ENCODE data around the gene TUBA3D.
"Not testable (repeated sequence)": the region's sequence is repeated elsewhere in the genome, so short reads cannot be mapped to it uniquely, and the experiment has no call there.

Gene TUBA3D

GRCh38 chr2:131484906-131485460, 9.1 kb downstream of the TUBA3D start:
- not testable (repeated sequence) for H3K9ac ChIP-seq (ENCODE audit: low read length in 2 of 2); H3K27me3 ChIP-seq (ENCODE audit: control insufficient read depth in 1 of 2, insufficient read depth in 2 of 2, low read length in 2 of 2); H3K36me3 ChIP-seq (ENCODE audit: control insufficient read depth in 2 of 2, insufficient read depth in 2 of 2, low read length in 2 of 2); H3K4me1 ChIP-seq (ENCODE audit: control insufficient read depth, insufficient read depth, low read length); H3K4me3 ChIP-seq (ENCODE audit: low read length in 2 of 2); H3K27ac ChIP-seq (ENCODE audit: low read length); H3K9me3 ChIP-seq (ENCODE audit: control insufficient read depth in 2 of 2, low read length in 2 of 2)

- not testable (repeated sequence) for H3K36me3 ChIP-seq (ENCODE audit: control insufficient read depth in 2 of 2, insufficient read depth in 2 of 2, low read length in 2 of 2); H3K9me3 ChIP-seq (ENCODE audit: control insufficient read depth in 2 of 2, low read length in 2 of 2); H3K27ac ChIP-seq (ENCODE audit: low read length); H3K4me3 ChIP-seq (ENCODE audit: low read length in 2 of 2); H3K27me3 ChIP-seq (ENCODE audit: control insufficient read depth in 1 of 2, insufficient read depth in 2 of 2, low read length in 2 of 2); H3K4me1 ChIP-seq (ENCODE audit: control insufficient read depth, insufficient read depth, low read length); H3K9ac ChIP-seq (ENCODE audit: low read length in 2 of 2)
Measured at GRCh38 chr2:131486201-131486902, 10.4 kb downstream of the TUBA3D start.

GRCh38 chr2:131488306-131489205, 12.6 kb downstream of the TUBA3D start:
- Histone ChIP-seq H3K9ac (ENCODE audit: low read length in 2 of 2) (no peak overlapping the region), H3K9me3 (ENCODE audit: control insufficient read depth in 2 of 2, low read length in 2 of 2) (no peaks in the 10 kb centered on the region), H3K27ac (ENCODE audit: low read length) (no peak overlapping the region), H3K27me3 (ENCODE audit: control insufficient read depth in 1 of 2, insufficient read depth in 2 of 2, low read length in 2 of 2) (no peaks in the 10 kb centered on the region), H3K4me3 (ENCODE audit: low read length in 2 of 2) (no peak overlapping the region), H3K4me1 (ENCODE audit: control insufficient read depth, insufficient read depth, low read length) (peaks cover 12% of the 10 kb centered on the region), H3K36me3 (ENCODE audit: control insufficient read depth in 2 of 2, insufficient read depth in 2 of 2, low read length in 2 of 2) (no peaks in the 10 kb centered on the region)

- Histone ChIP-seq H3K4me3 (ENCODE audit: low read length in 2 of 2) (peak overlapping the region; percentile 46 to 65), H3K4me1 (ENCODE audit: control insufficient read depth, insufficient read depth, low read length) (peaks cover 23% of the 10 kb centered on the region), H3K9ac (ENCODE audit: low read length in 2 of 2) (peak overlapping the region; percentile 44 to 51)
- H3K27me3 ChIP-seq (ENCODE audit: control insufficient read depth in 1 of 2, insufficient read depth in 2 of 2, low read length in 2 of 2); H3K9me3 ChIP-seq (ENCODE audit: control insufficient read depth in 2 of 2, low read length in 2 of 2); H3K36me3 ChIP-seq (ENCODE audit: control insufficient read depth in 2 of 2, insufficient read depth in 2 of 2, low read length in 2 of 2); H3K27ac ChIP-seq (ENCODE audit: low read length): not testable (repeated sequence)
Measured at GRCh38 chr2:131490616-131491468, 14.9 kb downstream of the TUBA3D start.

GRCh38 chr2:131491469-131491836, 15.5 kb downstream of the TUBA3D start:
- not testable (repeated sequence) for H3K27ac ChIP-seq (ENCODE audit: low read length); H3K27me3 ChIP-seq (ENCODE audit: control insufficient read depth in 1 of 2, insufficient read depth in 2 of 2, low read length in 2 of 2); H3K9me3 ChIP-seq (ENCODE audit: control insufficient read depth in 2 of 2, low read length in 2 of 2); H3K36me3 ChIP-seq (ENCODE audit: control insufficient read depth in 2 of 2, insufficient read depth in 2 of 2, low read length in 2 of 2)
- H3K4me1 ChIP-seq (ENCODE audit: control insufficient read depth, insufficient read depth, low read length) = peaks cover 23% of the 10 kb centered on the region
- H3K4me3 ChIP-seq (ENCODE audit: low read length in 2 of 2) = peak overlapping the region; percentile 46 to 65
- peak overlapping the region; percentile 44 to 51 for H3K9ac ChIP-seq (ENCODE audit: low read length in 2 of 2)

- Histone ChIP-seq H3K4me1 (ENCODE audit: control insufficient read depth, insufficient read depth, low read length) (peaks cover 23% of the 10 kb centered on the region), H3K27ac (ENCODE audit: low read length) (peak within 1 kb of the TSS; percentile 66), H3K9ac (ENCODE audit: low read length in 2 of 2) (peak within 1 kb of the TSS; percentile 89 to 94), H3K4me3 (ENCODE audit: low read length in 2 of 2) (peak within 1 kb of the TSS; percentile 88 to 95)
- not testable (repeated sequence) for H3K36me3 ChIP-seq (ENCODE audit: control insufficient read depth in 2 of 2, insufficient read depth in 2 of 2, low read length in 2 of 2); H3K27me3 ChIP-seq (ENCODE audit: control insufficient read depth in 1 of 2, insufficient read depth in 2 of 2, low read length in 2 of 2); H3K9me3 ChIP-seq (ENCODE audit: control insufficient read depth in 2 of 2, low read length in 2 of 2)
Measured at GRCh38 chr2:131492015-131492417, 16.1 kb downstream of the TUBA3D start, which contains the start of gene MZT2A. Gene MZT2A (minus strand): TSS chr2:131492397. CDS start chr2:131492376, 21 bp downstream.

- Histone ChIP-seq H3K9me3 (ENCODE audit: control insufficient read depth in 2 of 2, low read length in 2 of 2) (no peaks in the 10 kb centered on the region), H3K27ac (ENCODE audit: low read length) (peak overlapping the region; percentile 66), H3K4me1 (ENCODE audit: control insufficient read depth, insufficient read depth, low read length) (peaks cover 23% of the 10 kb centered on the region), H3K4me3 (ENCODE audit: low read length in 2 of 2) (peak overlapping the region; percentile 88 to 95), H3K9ac (ENCODE audit: low read length in 2 of 2) (peak overlapping the region; percentile 89 to 94), H3K27me3 (ENCODE audit: control insufficient read depth in 1 of 2, insufficient read depth in 2 of 2, low read length in 2 of 2) (no peaks in the 10 kb centered on the region), H3K36me3 (ENCODE audit: control insufficient read depth in 2 of 2, insufficient read depth in 2 of 2, low read length in 2 of 2) (no peaks in the 10 kb centered on the region)
Measured at GRCh38 chr2:131492418-131493198, 16.7 kb downstream of the TUBA3D start.

- H3K27ac ChIP-seq (ENCODE audit: low read length) = peak overlapping the region; percentile 66
- H3K4me1 ChIP-seq (ENCODE audit: control insufficient read depth, insufficient read depth, low read length) = peaks cover 23% of the 10 kb centered on the region
- H3K9me3 ChIP-seq (ENCODE audit: control insufficient read depth in 2 of 2, low read length in 2 of 2) = no peaks in the 10 kb centered on the region
- H3K36me3 ChIP-seq (ENCODE audit: control insufficient read depth in 2 of 2, insufficient read depth in 2 of 2, low read length in 2 of 2) = peaks cover 0 to 2% of the 10 kb centered on the region in 2 donors
- peak overlapping the region; percentile 88 to 95 for H3K4me3 ChIP-seq (ENCODE audit: low read length in 2 of 2)
- no peaks in the 10 kb centered on the region for H3K27me3 ChIP-seq (ENCODE audit: control insufficient read depth in 1 of 2, insufficient read depth in 2 of 2, low read length in 2 of 2)
- H3K9ac ChIP-seq (ENCODE audit: low read length in 2 of 2) = peak overlapping the region; percentile 89 to 94
Measured at GRCh38 chr2:131493199-131493968, 17.5 kb downstream of the TUBA3D start.

- not testable (repeated sequence) for H3K27me3 ChIP-seq (ENCODE audit: control insufficient read depth in 1 of 2, insufficient read depth in 2 of 2, low read length in 2 of 2); H3K27ac ChIP-seq (ENCODE audit: low read length)
- peaks cover 20% of the 10 kb centered on the region for H3K4me1 ChIP-seq (ENCODE audit: control insufficient read depth, insufficient read depth, low read length)
Measured at GRCh38 chr2:131495506-131495905, 19.6 kb downstream of the TUBA3D start.

More at GRCh38 chr2:131495506-131495905, 19.6 kb downstream of the TUBA3D start:
- H3K4me3 ChIP-seq (ENCODE audit: low read length in 2 of 2); H3K36me3 ChIP-seq (ENCODE audit: control insufficient read depth in 2 of 2, insufficient read depth in 2 of 2, low read length in 2 of 2); H3K9me3 ChIP-seq (ENCODE audit: control insufficient read depth in 2 of 2, low read length in 2 of 2); H3K9ac ChIP-seq (ENCODE audit: low read length in 2 of 2): not testable (repeated sequence)
